Erythroblast (primary cell): Measurements from ENCODE around the gene CNGA1.
A peak's percentile ranks its signal among the peaks of the same experiment; 100 is the strongest.

ENCODE experiments used
- DNase-seq, 2 experiments: peaks; one replicate each; lab custom pipeline; 2025; lab: John Stamatoyannopoulos, UW
- GATA1 ChIP-seq: IDR thresholded peaks from 2 replicates; pipeline ENCODE4 v1.6.1; 2011; ENCODE audit warnings: low read depth, mild to moderate bottlenecking, control low read depth, low read length, moderate library complexity
- POLR2A ChIP-seq: IDR thresholded peaks from 2 replicates; pipeline ENCODE4 v1.6.1; 2011; ENCODE audit warnings: mild to moderate bottlenecking, low read length

Gene CNGA1

GRCh38 chr4:47915378-47915777, 101.1 kb downstream of the CNGA1 start:
- no peak for TF ChIP-seq GATA1
- no peak for TF ChIP-seq POLR2A
- peak in 1 of 2 experiments; percentile 38 for DNase-seq

GRCh38 chr4:47914926-47915237, 101.6 kb downstream of the CNGA1 start:
- DNase-seq = no peak
- TF ChIP-seq POLR2A (no peak), GATA1 (no peak)

- TF ChIP-seq GATA1 (no peak), POLR2A (peak; percentile 64)
- peak; percentile 96 for DNase-seq
These were observed 102.1 kb downstream of the CNGA1 start, which contains the start of gene NFXL1 for GRCh38 chr4:47914220-47914925. Gene NFXL1 (minus strand): TSS chr4:47914583. CDS start chr4:47914203, 380 bp downstream.

- TF ChIP-seq GATA1 (no peak), POLR2A (no peak)
- peak; percentile 45 to 60 for DNase-seq
These were observed 102.6 kb downstream of the CNGA1 start for GRCh38 chr4:47913861-47914219.

GRCh38 chr4:47913330-47913729, 103.2 kb downstream of the CNGA1 start:
- no peak for TF ChIP-seq POLR2A
- TF ChIP-seq GATA1 = no peak
- DNase-seq = peak; percentile 22 to 33

- no peak for TF ChIP-seq GATA1
- TF ChIP-seq POLR2A = no peak
- no peak for DNase-seq
These were observed 109.3 kb downstream of the CNGA1 start for GRCh38 chr4:47907089-47907646.

GRCh38 chr4:47899639-47900038, 116.8 kb downstream of the CNGA1 start:
- DNase-seq = no peak
- no peak for TF ChIP-seq POLR2A
- TF ChIP-seq GATA1 = no peak

- no peak for TF ChIP-seq POLR2A
- TF ChIP-seq GATA1 = no peak
- DNase-seq = no peak
These were observed 124.6 kb downstream of the CNGA1 start for GRCh38 chr4:47891928-47892327.
